Right lung (tissue), 5 donors: Measurements from ENCODE around the gene INO80D. TPM values are rescaled to one million over a fixed set of nuclear protein-coding genes. Genes with fewer than 3 reads are reported as not detected.

Source experiments
- DNase-seq, 2 donors: peaks; one replicate each; pipeline ENCODE4 v3.0.0-alpha.2; 2013
- polyA plus RNA-seq, 5 donors: library from polyadenylated mRNA; unstranded; fragments of 120-200 nt; gene quantifications; one replicate each; pipeline versions ENCODE4 v1.2.1 to v1.2.3, GENCODE V29; 2013; ENCODE audit warnings: inconsistent platforms in 1 of 5, low replicate concordance in 1 of 5; ENCODE audit not compliant: insufficient read length in 5 of 5, insufficient read depth in 1 of 5

Gene INO80D
- polyA plus RNA-seq, 5 donors, result 7.7 to 12.1 (median 11.3) TPM

DNA sequence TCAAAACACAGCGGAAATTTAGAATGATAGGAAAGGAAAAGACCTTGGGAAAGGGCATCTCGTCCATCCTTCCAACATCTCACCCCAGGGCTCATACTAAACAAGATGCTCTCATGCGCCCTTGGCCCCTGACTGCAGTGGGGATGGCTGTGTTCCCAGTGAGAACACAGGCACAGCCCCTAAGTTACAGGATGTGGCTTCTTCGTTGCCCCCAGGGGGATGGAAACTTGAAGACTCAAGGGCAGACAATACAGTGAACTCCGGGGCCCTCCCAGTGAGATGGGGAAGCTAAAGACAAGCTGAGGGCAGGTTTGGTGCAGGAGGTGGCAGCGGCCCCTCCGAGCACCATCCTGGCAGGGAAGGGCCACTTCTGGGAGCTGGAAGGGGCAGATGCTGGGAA, 139.7 kb downstream of the INO80D start:
- DNase-seq, result no peak

Other genes starting within 250 kb of the INO80D start
- gene NDUFS1, start 73.3 kb upstream of the INO80D start, polyA plus RNA-seq, result 10 to 100 TPM; 39.3 to 60.7 (median 54.8) TPM
- 100 to 1,000 TPM; 706 to 976 (median 734) TPM for gene EEF1B2, start 73.7 kb upstream of the INO80D start, polyA plus RNA-seq
- gene ZDBF2, start 188.5 kb upstream of the INO80D start, polyA plus RNA-seq, result 1 to 10 TPM; 3.0 to 8.5 (median 7.8) TPM